Breast epithelium (tissue), 4 donors: ENCODE results near the gene KHSRP. TPM values are rescaled to one million over a fixed set of nuclear protein-coding genes. Genes with fewer than 3 reads are reported as not detected.

ENCODE experiments used
- DNase-seq, 2 donors: peaks; one replicate each; pipeline ENCODE4 v3.0.0-alpha.2; 2019; ENCODE audit warnings: low spot score in 2 of 2
- H3K27ac ChIP-seq, 2 donors: fragments of 200-600 bp; sonication (generic) in 1 of 2; one replicate each; pipeline ENCODE4 v1.5.1; 2016 to 2019; ENCODE audit warnings: mild to moderate bottlenecking in 1 of 2
- H3K27me3 ChIP-seq, 2 donors: fragments of 200-600 bp; sonication (generic) in 1 of 2; one replicate each; pipeline versions ENCODE4 v1.5.1 to v1.6.0; 2017 to 2019; ENCODE audit warnings: control low read depth in 1 of 2, mild to moderate bottlenecking in 1 of 2
- H3K36me3 ChIP-seq: fragments of 200-600 bp; one replicate; pipeline ENCODE4 v1.5.1; 2019
- H3K4me1 ChIP-seq, 2 donors: fragments of 200-600 bp; sonication (generic); one replicate each; pipeline ENCODE4 v1.5.1; 2016 to 2019; ENCODE audit warnings: control low read depth in 1 of 2
- H3K4me3 ChIP-seq, 3 donors: fragments of 200-600 bp; sonication (generic); 1 replicate in 2 of 3; 2 replicates in 1 of 3; pipeline ENCODE4 v1.5.1; 2016 to 2019; ENCODE audit warnings: mild to moderate bottlenecking in 3 of 3, moderate library complexity in 2 of 3
- H3K9me3 ChIP-seq, 2 donors: fragments of 200-600 bp; sonication (generic) in 1 of 2; one replicate each; pipeline ENCODE4 v1.5.1; 2016 to 2019; ENCODE audit warnings: control low read depth in 1 of 2
- POLR2A ChIP-seq: fragments of 450-650 bp; IDR thresholded peaks from one replicate; pipeline ENCODE4 v1.6.1; 2016; ENCODE audit warnings: antibody characterized with exemption, mild to moderate bottlenecking, moderate library complexity
- POLR2AphosphoS5 ChIP-seq, 3 donors: sonication (generic); formaldehyde crosslinking; IDR thresholded peaks; one replicate each; pipeline ENCODE4 v1.6.1; 2017; ENCODE audit warnings: antibody characterized with exemption in 3 of 3
- intact Hi-C: fragments of 100-400 bp; cut with DNase I; formaldehyde crosslinking; loops from one replicate; pipeline ENCODE4 v1.15.1; 2023; ENCODE audit warnings: low total_unique reads
- total RNA-seq, 3 donors: library from RNA; depleted of rRNA; stranded (reverse); fragments of >200 nt; gene quantifications; one replicate each; pipeline ENCODE4 v1.1.0, GENCODE V29; 2016
- TF ChIP-seq, protein P1 (sequence below), 3 donors: fragments of 450-650 bp; IDR thresholded peaks; one replicate each; pipeline ENCODE4 v1.5.1; 2016 to 2017; ENCODE audit warnings: antibody characterized with exemption in 3 of 3, mild to moderate bottlenecking in 3 of 3, moderate library complexity in 3 of 3

KHSRP gene
- total RNA-seq, 3 donors from 2014 or later, result 71.4 to 76.1 (median 73.0) TPM

DNA sequence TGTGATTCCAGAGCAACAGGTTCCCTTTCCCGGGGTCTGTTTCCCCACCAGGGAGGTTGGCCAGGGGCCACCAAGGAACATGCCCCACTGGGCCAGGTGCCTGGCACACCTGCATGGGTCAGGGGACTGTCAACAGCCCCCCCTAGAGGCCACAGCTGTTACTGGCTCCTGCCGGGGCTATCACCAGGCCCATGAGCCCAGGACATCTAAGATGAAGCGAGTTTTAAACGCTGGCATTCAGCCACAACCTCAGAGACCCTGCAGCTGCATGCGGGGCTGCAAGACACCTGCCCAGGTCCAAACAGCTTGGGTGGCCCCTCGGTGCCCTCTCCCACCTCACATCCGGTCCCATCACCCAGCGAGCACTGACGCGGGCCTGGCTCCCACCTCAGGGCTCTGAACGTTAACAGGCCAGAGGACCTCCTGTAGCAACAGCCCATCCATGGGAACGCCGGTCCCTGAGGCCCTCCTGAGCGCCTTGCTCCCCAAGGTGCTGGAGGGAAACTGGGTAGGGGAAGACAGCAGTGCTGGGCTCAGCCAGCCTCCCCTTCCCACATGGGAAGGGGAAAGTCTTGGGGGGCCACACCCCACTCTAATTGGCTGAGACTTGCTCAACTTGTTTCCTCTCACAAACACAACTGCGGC lies 12.0 kb downstream of the KHSRP start:
- intact Hi-C loops, result no loop called here
- no peak overlapping the region for H3K4me3 ChIP-seq
- no peaks in the 10 kb centered on the region for H3K4me1 ChIP-seq
- DNase-seq, result no peak
- peaks cover 27% of the 10 kb centered on the region for H3K36me3 ChIP-seq
- no peaks in the 10 kb centered on the region for H3K27me3 ChIP-seq
- TF ChIP-seq, protein P1, sequence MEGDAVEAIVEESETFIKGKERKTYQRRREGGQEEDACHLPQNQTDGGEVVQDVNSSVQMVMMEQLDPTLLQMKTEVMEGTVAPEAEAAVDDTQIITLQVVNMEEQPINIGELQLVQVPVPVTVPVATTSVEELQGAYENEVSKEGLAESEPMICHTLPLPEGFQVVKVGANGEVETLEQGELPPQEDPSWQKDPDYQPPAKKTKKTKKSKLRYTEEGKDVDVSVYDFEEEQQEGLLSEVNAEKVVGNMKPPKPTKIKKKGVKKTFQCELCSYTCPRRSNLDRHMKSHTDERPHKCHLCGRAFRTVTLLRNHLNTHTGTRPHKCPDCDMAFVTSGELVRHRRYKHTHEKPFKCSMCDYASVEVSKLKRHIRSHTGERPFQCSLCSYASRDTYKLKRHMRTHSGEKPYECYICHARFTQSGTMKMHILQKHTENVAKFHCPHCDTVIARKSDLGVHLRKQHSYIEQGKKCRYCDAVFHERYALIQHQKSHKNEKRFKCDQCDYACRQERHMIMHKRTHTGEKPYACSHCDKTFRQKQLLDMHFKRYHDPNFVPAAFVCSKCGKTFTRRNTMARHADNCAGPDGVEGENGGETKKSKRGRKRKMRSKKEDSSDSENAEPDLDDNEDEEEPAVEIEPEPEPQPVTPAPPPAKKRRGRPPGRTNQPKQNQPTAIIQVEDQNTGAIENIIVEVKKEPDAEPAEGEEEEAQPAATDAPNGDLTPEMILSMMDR (IDR thresholded peaks at IDR 0.05), result peak in 1 of 3 donors; percentile 28
- TF ChIP-seq POLR2AphosphoS5 (IDR thresholded peaks at IDR 0.05) (no peak), POLR2A (no peak)
- no peaks in the 10 kb centered on the region for H3K9me3 ChIP-seq
- peak overlapping the region in 1 of 2 donors; percentile 14 for H3K27ac ChIP-seq

DNA sequence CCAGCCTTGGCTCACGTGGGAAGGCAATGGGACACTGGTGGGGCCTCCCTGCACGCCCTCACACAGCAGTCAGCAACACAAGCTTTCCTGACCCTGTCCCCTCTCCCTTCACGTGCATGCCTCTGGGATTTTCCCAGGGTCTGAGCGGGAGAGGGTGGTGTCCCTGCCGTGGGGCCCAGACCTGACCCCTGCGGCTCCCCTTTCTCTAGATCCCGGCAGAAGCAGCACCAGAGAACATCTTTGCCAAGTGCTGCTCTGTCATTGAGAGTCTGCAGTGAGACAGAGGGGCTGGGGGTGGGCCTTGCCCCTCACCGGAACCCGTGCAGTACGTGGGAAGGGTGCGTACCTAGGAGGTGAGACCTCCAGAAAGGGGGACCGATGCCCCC lies 12.6 kb downstream of the KHSRP start:
- H3K27ac ChIP-seq, result no peak overlapping the region
- intact Hi-C loops, result no loop called here

GRCh38 chr19:6409346-6409745 lies 15.3 kb downstream of the KHSRP start:
- no peaks in the 10 kb centered on the region for H3K27me3 ChIP-seq
- H3K27ac ChIP-seq, result no peak overlapping the region
- H3K4me1 ChIP-seq, result no peaks in the 10 kb centered on the region
- no peak for DNase-seq
- intact Hi-C loops, result no loop called here
- H3K9me3 ChIP-seq, result no peaks in the 10 kb centered on the region
- peaks cover 3% of the 10 kb centered on the region for H3K36me3 ChIP-seq
- TF ChIP-seq, protein P1 (IDR thresholded peaks at IDR 0.05), result no peak
- TF ChIP-seq POLR2A (no peak), POLR2AphosphoS5 (IDR thresholded peaks at IDR 0.05) (no peak)
- no peak overlapping the region for H3K4me3 ChIP-seq

More for the DNA sequence above, 12.6 kb downstream of the KHSRP start:
- H3K4me1 ChIP-seq, result no peaks in the 10 kb centered on the region
- H3K36me3 ChIP-seq, result peaks cover 27% of the 10 kb centered on the region
- no peaks in the 10 kb centered on the region for H3K27me3 ChIP-seq
- DNase-seq, result no peak
- TF ChIP-seq POLR2A (no peak), POLR2AphosphoS5 (IDR thresholded peaks at IDR 0.05) (no peak)
- TF ChIP-seq, protein P1 (IDR thresholded peaks at IDR 0.05), result no peak
- no peak overlapping the region for H3K4me3 ChIP-seq
- no peaks in the 10 kb centered on the region for H3K9me3 ChIP-seq

DNA sequence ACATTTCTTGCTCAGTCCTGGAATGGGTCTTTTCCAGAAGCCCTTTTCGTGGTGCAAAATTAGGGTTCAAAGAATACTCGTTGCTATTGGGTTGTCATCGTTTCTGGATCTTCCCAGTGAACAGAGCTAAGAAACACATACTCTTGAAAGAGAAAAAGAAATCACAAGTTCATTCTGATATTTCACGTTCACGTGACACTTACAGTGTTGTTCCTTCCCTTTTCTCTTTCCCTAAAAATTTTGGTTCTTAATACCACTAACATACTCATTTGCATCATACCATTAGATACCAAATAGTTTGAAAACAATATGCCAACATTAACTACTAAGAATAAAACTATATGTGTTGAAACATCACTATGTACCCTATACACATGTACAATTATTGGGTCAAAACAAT lies 18.2 kb downstream of the KHSRP start:
- H3K27me3 ChIP-seq, result no peaks in the 10 kb centered on the region
- DNase-seq, result no peak
- intact Hi-C loops, result no loop called here
- H3K27ac ChIP-seq, result no peak overlapping the region
- TF ChIP-seq POLR2A, result no peak
- no peak for TF ChIP-seq POLR2AphosphoS5 (IDR thresholded peaks at IDR 0.05)
- TF ChIP-seq, protein P1 (IDR thresholded peaks at IDR 0.05), result no peak
- H3K36me3 ChIP-seq, result no peaks in the 10 kb centered on the region
- H3K9me3 ChIP-seq, result no peaks in the 10 kb centered on the region
- no peak overlapping the region for H3K4me3 ChIP-seq
- no peaks in the 10 kb centered on the region for H3K4me1 ChIP-seq

- Histone ChIP-seq H3K9me3 (no peaks in the 10 kb centered on the region), H3K4me1 (no peaks in the 10 kb centered on the region), H3K36me3 (no peaks in the 10 kb centered on the region), H3K4me3 (no peak overlapping the region), H3K27ac (no peak overlapping the region), H3K27me3 (no peaks in the 10 kb centered on the region)
- no peak for DNase-seq
- no peak for TF ChIP-seq POLR2AphosphoS5 (IDR thresholded peaks at IDR 0.05)
- TF ChIP-seq, protein P1 (IDR thresholded peaks at IDR 0.05), result no peak
- no peak for TF ChIP-seq POLR2A
- intact Hi-C loops, result no loop called here
Measured at GRCh38 chr19:6402837-6403608, 21.6 kb downstream of the KHSRP start.
